Measurements from ENCODE around the gene PANX1. TPM values are rescaled to one million over a fixed set of nuclear protein-coding genes. Genes with fewer than 3 reads are reported as not detected.

PANX1 gene
- total RNA-seq, 1 experiment from 2014 or later, result 62.9 TPM

DNA sequence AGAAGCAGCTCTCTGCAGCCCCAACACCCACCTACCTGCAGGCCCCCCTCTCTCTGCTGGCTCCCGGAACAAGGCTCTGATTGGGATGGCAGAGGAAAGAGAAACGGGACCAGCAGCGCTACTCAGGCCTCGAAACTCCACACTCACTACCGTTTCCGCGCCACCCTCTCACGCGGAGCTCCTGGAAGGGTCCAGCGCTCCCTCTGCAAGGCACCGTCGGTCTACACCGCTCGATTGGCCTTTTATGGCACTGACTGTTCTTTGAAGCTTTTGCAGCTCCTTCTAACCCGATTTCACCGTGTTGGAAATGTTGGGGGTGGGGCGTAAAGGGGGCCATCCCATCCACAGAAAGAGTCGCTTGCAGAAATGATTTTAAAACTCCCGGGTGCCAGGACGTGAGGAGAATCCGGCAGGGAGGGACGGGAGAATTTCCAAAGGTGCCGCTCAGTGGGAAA is 323 bp upstream of the PANX1 start:
- ATAC-seq (peak; percentile 28), DNase-seq (no peak)
- Histone ChIP-seq H3K9ac (ENCODE audit: low read length) (peak overlapping the region; percentile 96), H3F3A (ENCODE audit: low read length, unreplicated experiment) (no peaks in the 10 kb centered on the region), H3K27me3 (ENCODE audit: low read length) (no peaks in the 10 kb centered on the region), H3K4me1 (ENCODE audit: insufficient read depth, low read length) (peaks cover 49% of the 10 kb centered on the region), H3K4me3 (ENCODE audit: low read length) (peak overlapping the region; percentile 94), H2AFZ (ENCODE audit: low read length) (peak overlapping the region; percentile 74), H4K20me1 (ENCODE audit: low read length) (peaks cover 39% of the 10 kb centered on the region), H3K4me2 (ENCODE audit: low read length) (peak overlapping the region; percentile 92), H3K9me2 (replicated peaks; ENCODE audit: low read length) (no peaks in the 10 kb centered on the region), H3K36me3 (ENCODE audit: low read depth, low read length) (no peaks in the 10 kb centered on the region), H3K79me2 (ENCODE audit: low read length) (peaks cover 65% of the 10 kb centered on the region), H3K27ac (ENCODE audit: low read length) (peak overlapping the region; percentile 91), H3K9me3 (ENCODE audit: low read length) (no peaks in the 10 kb centered on the region)
- TF ChIP-seq EZH2phosphoT487 (IDR thresholded peaks at IDR 0.05; ENCODE audit: borderline replicate concordance, low read length) (no peak), EZH2 (IDR thresholded peaks at IDR 0.05; ENCODE audit: low read length, unreplicated experiment) (no peak), CTCF (conservative IDR thresholded peaks at IDR 0.05; ENCODE audit: low read depth, low read length) (no peak)
- intact Hi-C loops (cut with micrococcal nuclease), result no loop called here
- CTCF ChIA-PET, result interaction anchor here (0.6 to 2.2 kb wide), 5 partner anchors 23 to 476 kb away, joined by 3 to 9 read pairs (median 3); no protein-coding TSS in a partner anchor
- POLR2A ChIA-PET (ENCODE audit: unreplicated experiment), result interaction anchor here (0.5 to 0.8 kb wide), 4 partner anchors 223 to 384 kb away, joined by 3 to 11 read pairs (median 4); partner anchors contain the start of genes C11orf97 and VSTM5
- TSS peak; percentile 74 for BruUV-seq (replicated peaks)

DNA sequence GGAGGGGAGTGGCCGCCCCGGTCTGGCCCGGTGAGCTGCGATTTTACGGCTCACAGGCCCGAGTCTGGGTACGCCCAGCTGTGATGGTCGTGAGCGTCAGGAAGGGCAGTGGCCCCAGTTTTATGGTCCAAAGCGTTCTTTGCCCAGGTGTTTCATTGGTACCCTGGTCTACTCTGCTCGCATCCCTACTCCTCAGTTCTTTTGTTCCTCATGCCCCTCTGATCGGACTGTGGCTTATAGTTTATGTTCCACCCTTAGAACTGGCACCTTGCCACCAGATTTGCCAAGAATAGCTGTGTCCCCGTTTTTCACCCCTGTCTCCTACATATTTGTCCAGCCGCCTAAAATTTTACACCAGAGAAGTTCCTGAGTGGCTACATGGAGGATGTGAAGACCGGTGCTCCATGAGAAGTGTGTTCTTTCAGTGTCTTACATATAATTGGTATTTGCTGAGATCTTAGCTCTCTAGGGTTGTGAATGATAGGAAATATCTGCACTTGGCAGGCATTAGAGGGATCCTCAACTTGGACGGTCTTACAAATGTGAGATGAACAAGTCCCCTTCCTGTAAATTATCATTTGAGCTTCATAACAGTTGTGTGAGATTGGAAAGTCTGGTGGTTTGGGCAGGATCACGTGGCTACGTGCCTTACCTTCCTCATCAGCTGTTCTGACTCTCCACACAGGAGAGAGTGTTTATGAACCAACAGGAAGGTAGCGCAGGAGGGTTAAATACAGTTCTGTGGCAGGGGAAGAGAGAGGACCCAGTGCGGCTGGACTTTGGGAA is 1.1 kb downstream of the PANX1 start:
- TF ChIP-seq CTCF (conservative IDR thresholded peaks at IDR 0.05; ENCODE audit: low read depth, low read length), result no peak
- TF ChIP-seq EZH2phosphoT487 (IDR thresholded peaks at IDR 0.05; ENCODE audit: borderline replicate concordance, low read length), result no peak
- TF ChIP-seq EZH2 (IDR thresholded peaks at IDR 0.05; ENCODE audit: low read length, unreplicated experiment), result no peak
- H3K27me3 ChIP-seq (ENCODE audit: low read length), result no peaks in the 10 kb centered on the region
- H3K9ac ChIP-seq (ENCODE audit: low read length), result peak overlapping the region; percentile 96
- H3F3A ChIP-seq (ENCODE audit: low read length, unreplicated experiment), result no peaks in the 10 kb centered on the region
- H3K27ac ChIP-seq (ENCODE audit: low read length), result peak overlapping the region; percentile 91
- no peaks in the 10 kb centered on the region for H3K9me2 ChIP-seq (replicated peaks; ENCODE audit: low read length)
- no peaks in the 10 kb centered on the region for H3K36me3 ChIP-seq (ENCODE audit: low read depth, low read length)
- peak; percentile 85 for DNase-seq
- no peaks in the 10 kb centered on the region for H3K9me3 ChIP-seq (ENCODE audit: low read length)
- peak; percentile 67; the same call in 1 of the 2 replicates for ATAC-seq
- CTCF ChIA-PET, result interaction anchor here (0.6 to 2.2 kb wide), 3 partner anchors 20 to 234 kb away, joined by 3 to 9 read pairs (median 7); no protein-coding TSS in a partner anchor
- peaks cover 79% of the 10 kb centered on the region for H3K79me2 ChIP-seq (ENCODE audit: low read length)
- BruUV-seq (replicated peaks), result TSS peak; percentile 54
- POLR2A ChIA-PET (ENCODE audit: unreplicated experiment), result interaction anchor here (0.5 to 0.6 kb wide), 3 partner anchors 16 to 602 kb away, joined by 3 to 6 read pairs (median 3); no protein-coding TSS in a partner anchor
- H3K4me2 ChIP-seq (ENCODE audit: low read length), result peak overlapping the region; percentile 92
- peaks cover 49% of the 10 kb centered on the region for H4K20me1 ChIP-seq (ENCODE audit: low read length)
- H3K4me3 ChIP-seq (ENCODE audit: low read length), result peak overlapping the region; percentile 94
- peaks cover 63% of the 10 kb centered on the region for H3K4me1 ChIP-seq (ENCODE audit: insufficient read depth, low read length)
- intact Hi-C loops (cut with micrococcal nuclease), result loop anchor here (1.0 to 5.0 kb wide), 2 partner anchors 192 to 234 kb away; no protein-coding TSS in a partner anchor
- peak overlapping the region; percentile 74 for H2AFZ ChIP-seq (ENCODE audit: low read length)
